ENCODE results near the gene DOCK2. TPM values are rescaled to one million over a fixed set of nuclear protein-coding genes. Genes with fewer than 3 reads are reported as not detected.
"Not testable (repeated sequence)": the region's sequence is repeated elsewhere in the genome, so short reads cannot be mapped to it uniquely, and the experiment has no call there.

Gene DOCK2
- total RNA-seq, 1 donor from 2014 or later: 303 TPM

- intact Hi-C loops (cut with micrococcal nuclease): no loop called here
These were observed 117.7 kb downstream of the DOCK2 start for GRCh38 chr5:169754737-169755136.

- intact Hi-C loops (cut with micrococcal nuclease): no loop called here
These were observed 119.1 kb downstream of the DOCK2 start for GRCh38 chr5:169756071-169756765.

- intact Hi-C loops (cut with micrococcal nuclease): no loop called here
These were observed 119.9 kb downstream of the DOCK2 start for GRCh38 chr5:169757016-169757415.

- intact Hi-C loops (cut with micrococcal nuclease): no loop called here
These were observed 121.8 kb downstream of the DOCK2 start for GRCh38 chr5:169758886-169759285.

- intact Hi-C loops (cut with micrococcal nuclease): no loop called here
These were observed 123.2 kb downstream of the DOCK2 start for GRCh38 chr5:169760229-169760628.

GRCh38 chr5:169762338-169763095, 125.4 kb downstream of the DOCK2 start:
- intact Hi-C loops (cut with micrococcal nuclease): no loop called here

- intact Hi-C loops (cut with micrococcal nuclease): no loop called here
These were observed 126.4 kb downstream of the DOCK2 start for GRCh38 chr5:169763376-169764017.

- intact Hi-C loops (cut with micrococcal nuclease): no loop called here
These were observed 126.9 kb downstream of the DOCK2 start for GRCh38 chr5:169764018-169764378.

- intact Hi-C loops (cut with micrococcal nuclease): no loop called here
These were observed 128.3 kb downstream of the DOCK2 start for GRCh38 chr5:169765176-169765996.

GRCh38 chr5:169766943-169767342, 129.9 kb downstream of the DOCK2 start:
- intact Hi-C loops (cut with micrococcal nuclease): not testable (repeated sequence)

GRCh38 chr5:169767938-169768337, 130.9 kb downstream of the DOCK2 start:
- intact Hi-C loops (cut with micrococcal nuclease): no loop called here

- intact Hi-C loops (cut with micrococcal nuclease): no loop called here
These were observed 131.3 kb downstream of the DOCK2 start for GRCh38 chr5:169768416-169768815.

- intact Hi-C loops (cut with micrococcal nuclease): no loop called here
These were observed 133.0 kb downstream of the DOCK2 start for GRCh38 chr5:169770109-169770508.

- intact Hi-C loops (cut with micrococcal nuclease): no loop called here
These were observed 135.2 kb downstream of the DOCK2 start for GRCh38 chr5:169772256-169772655.

- intact Hi-C loops (cut with micrococcal nuclease): no loop called here
These were observed 135.6 kb downstream of the DOCK2 start for GRCh38 chr5:169772688-169773087.

- intact Hi-C loops (cut with micrococcal nuclease): no loop called here
These were observed 140.1 kb downstream of the DOCK2 start for GRCh38 chr5:169777159-169777558.

- intact Hi-C loops (cut with micrococcal nuclease): no loop called here
These were observed 141.8 kb downstream of the DOCK2 start for GRCh38 chr5:169778622-169779596.

GRCh38 chr5:169781420-169782345, 144.6 kb downstream of the DOCK2 start:
- intact Hi-C loops (cut with micrococcal nuclease): no loop called here

Measured in T-helper 2 cell treated with Interferon-gamma antibody and Interleukin-4, amounts not matched to agents 100 ng/mL and 5 ng/mL, for 36 hours (primary cell).